A673 (cell line): Measurements from ENCODE around the gene KHK. TPM values are rescaled to one million over a fixed set of nuclear protein-coding genes. Genes with fewer than 3 reads are reported as not detected.
A peak's percentile ranks its signal among the peaks of the same experiment; 100 is the strongest.

ENCODE experiments used
- BruUV-seq: library from RNA; stranded (reverse); fragments of 400-500 nt; replicated peaks from 2 replicates; lab custom pipeline; 2021; lab: Mats Ljungman, UMichigan
- CTCF ChIA-PET: fragments of 300-600 bp; sonication (Branson Sonifier 250); formaldehyde crosslinking; loops from one replicate; lab custom pipeline; 2022; ENCODE audit warnings: antibody characterized with exemption; lab: Charles Lee
- POLR2A ChIA-PET: fragments of 300-600 bp; sonication (Branson Sonifier 250); formaldehyde crosslinking; loops from one replicate; lab custom pipeline; 2022; ENCODE audit warnings: antibody characterized with exemption; ENCODE audit not compliant: low non-redundant PET; lab: Charles Lee
- DNase-seq: peaks from one replicate; pipeline ENCODE4 v3.0.0-alpha.2; 2015; ENCODE audit warnings: low spot score
- H3K27ac ChIP-seq: fragments of 200-600 bp; sonication (generic); 2 replicates; pipeline ENCODE4 v1.5.1; 2016; ENCODE audit warnings: mixed run types, low read depth, mild to moderate bottlenecking, mixed read lengths, antibody characterized with exemption, low read length; ENCODE audit not compliant: poor library complexity, severe bottlenecking
- H3K27me3 ChIP-seq: fragments of 200-600 bp; sonication (generic); replicated peaks from 2 replicates; pipeline ENCODE4 v1.6.1; 2017; ENCODE audit warnings: mixed run types, low read depth, mild to moderate bottlenecking, mixed read lengths, antibody characterized with exemption, low read length; ENCODE audit not compliant: insufficient read depth, poor library complexity
- H3K36me3 ChIP-seq: fragments of 200-600 bp; sonication (generic); 2 replicates; pipeline ENCODE4 v1.6.1; 2016; ENCODE audit warnings: mixed run types, mild to moderate bottlenecking, mixed read lengths, antibody characterized with exemption, low read length; ENCODE audit not compliant: insufficient read depth, poor library complexity, severe bottlenecking
- H3K4me1 ChIP-seq: fragments of 200-600 bp; sonication (generic); 2 replicates; pipeline ENCODE4 v1.6.1; 2017; ENCODE audit warnings: mixed run types, mild to moderate bottlenecking, mixed read lengths, antibody characterized with exemption, low read length; ENCODE audit not compliant: insufficient read depth, poor library complexity, severe bottlenecking
- H3K4me3 ChIP-seq: fragments of 200-600 bp; sonication (generic); 2 replicates; pipeline ENCODE4 v1.5.1; 2016; ENCODE audit warnings: low read depth, mixed run types, mild to moderate bottlenecking, mixed read lengths, low read length; ENCODE audit not compliant: poor library complexity, severe bottlenecking
- H3K9me3 ChIP-seq: fragments of 200-600 bp; sonication (generic); 2 replicates; pipeline ENCODE4 v1.6.1; 2016; ENCODE audit warnings: mixed run types, low read depth, mild to moderate bottlenecking, mixed read lengths, antibody characterized with exemption, low read length; ENCODE audit not compliant: poor library complexity, severe bottlenecking
- CTCF ChIP-seq: fragments of 300-800, 200-600 bp; sonication (generic); conservative IDR thresholded peaks from 2 replicates; pipeline ENCODE4 v1.5.1; 2017; ENCODE audit warnings: low read depth, mild to moderate bottlenecking, antibody characterized with exemption, low read length, moderate library complexity, mixed read lengths
- EZH2 ChIP-seq: fragments of 200-600 bp; sonication (generic); IDR thresholded peaks from 2 replicates; pipeline ENCODE4 v1.6.1; 2017; ENCODE audit warnings: borderline replicate concordance, low read depth, mild to moderate bottlenecking, mixed read lengths, antibody characterized with exemption, low read length; ENCODE audit not compliant: poor library complexity, severe bottlenecking
- intact Hi-C: fragments of 100-400 bp; cut with micrococcal nuclease; formaldehyde crosslinking; loops from one replicate; pipeline ENCODE4 v1.10.0; 2022; ENCODE audit not compliant: unreplicated experiment
- total RNA-seq: library from RNA; stranded (reverse); gene quantifications from 2 replicates; pipeline ENCODE4 v1.2.3, GENCODE V29; 2021

KHK gene
- total RNA-seq, 1 experiment from 2014 or later: 40.2 TPM

GRCh38 chr2:27041752-27042151 is 44.8 kb upstream of the KHK start:
- peak; percentile 23 for DNase-seq
- no peak overlapping the region for H3K4me3 ChIP-seq
- H3K27me3 ChIP-seq: no peaks in the 10 kb centered on the region
- ChIA-PET POLR2A (no interaction called here), CTCF (no interaction called here)
- H3K4me1 ChIP-seq: peaks cover 4% of the 10 kb centered on the region
- BruUV-seq: no TSS peak
- no peaks in the 10 kb centered on the region for H3K9me3 ChIP-seq
- H3K36me3 ChIP-seq: peaks cover 44% of the 10 kb centered on the region
- TF ChIP-seq CTCF (no peak), EZH2 (no peak)
- no peak overlapping the region for H3K27ac ChIP-seq
- intact Hi-C loops: no loop called here

- intact Hi-C loops: no loop called here
- H3K27ac ChIP-seq: no peak overlapping the region
- no TSS peak for BruUV-seq
- no peaks in the 10 kb centered on the region for H3K9me3 ChIP-seq
- H3K4me3 ChIP-seq: no peak overlapping the region
- H3K27me3 ChIP-seq: no peaks in the 10 kb centered on the region
- ChIA-PET POLR2A (no interaction called here), CTCF (no interaction called here)
- no peak for DNase-seq
- peaks cover 40% of the 10 kb centered on the region for H3K36me3 ChIP-seq
- H3K4me1 ChIP-seq: peaks cover 4% of the 10 kb centered on the region
- TF ChIP-seq EZH2 (no peak), CTCF (no peak)
Measured at GRCh38 chr2:27042159-27042661, 44.4 kb upstream of the KHK start.

DNA sequence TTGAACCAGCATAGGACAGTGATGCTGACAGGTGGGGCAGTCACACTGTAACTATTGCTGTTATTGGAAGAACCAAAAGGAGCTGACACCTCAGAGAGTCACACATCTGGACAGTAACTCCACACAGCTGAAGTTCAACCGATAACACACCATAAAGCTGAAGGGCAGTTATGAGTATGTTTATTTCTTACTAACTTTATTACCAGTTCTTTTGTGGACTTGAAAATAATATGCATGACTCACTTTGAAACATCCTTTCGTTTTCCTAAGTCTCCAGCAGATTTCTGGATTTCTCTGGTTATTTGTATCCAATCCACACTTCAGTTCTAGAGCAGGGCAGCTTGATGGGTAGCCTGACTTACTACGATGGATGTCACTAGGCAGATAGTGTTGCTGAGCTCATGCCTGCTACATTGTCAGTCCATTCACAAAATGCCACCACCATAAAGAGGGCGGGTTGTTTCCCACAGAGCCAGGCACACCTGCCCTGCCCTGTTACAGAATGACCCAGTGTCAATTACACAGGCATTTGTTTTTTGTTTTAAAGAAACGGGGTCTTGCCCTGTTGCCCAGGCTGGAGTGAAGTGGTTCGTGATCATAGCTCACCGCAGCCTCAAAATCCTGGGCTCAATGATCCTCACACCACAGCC is 43.5 kb upstream of the KHK start:
- intact Hi-C loops: no loop called here
- POLR2A ChIA-PET: no interaction called here
- H3K27ac ChIP-seq: no peak overlapping the region
- H3K36me3 ChIP-seq: peaks cover 31% of the 10 kb centered on the region
- H3K4me1 ChIP-seq: peaks cover 4% of the 10 kb centered on the region
- CTCF ChIA-PET: no interaction called here
- DNase-seq: no peak
- no TSS peak for BruUV-seq
- no peaks in the 10 kb centered on the region for H3K27me3 ChIP-seq
- no peaks in the 10 kb centered on the region for H3K9me3 ChIP-seq
- TF ChIP-seq EZH2 (no peak), CTCF (no peak)
- no peak overlapping the region for H3K4me3 ChIP-seq
